K562 (cell line): ENCODE results near the gene MIS18A. TPM values are rescaled to one million over a fixed set of nuclear protein-coding genes. Genes with fewer than 3 reads are reported as not detected.

Source experiments
- ATAC-seq: fragments of 200-7000 bp; cut with Tn5 transposase; 3 replicates; pipeline ENCODE4 v1.9.1; 2020; ENCODE audit warnings: moderate library complexity
- BruUV-seq: library from RNA; stranded (reverse); fragments of 400-500 nt; replicated peaks from 2 replicates; lab custom pipeline; 2021; lab: Mats Ljungman, UMichigan
- CTCF ChIA-PET: fragments of 300-600 bp; formaldehyde crosslinking; extraction: SDS; loops from one replicate; lab custom pipeline; 2021; ENCODE audit warnings: low intra/inter-chr PET ratio; lab: Yijun Ruan, JAX
- POLR2A ChIA-PET: fragments of 300-600, 350-650 bp; sonication (Branson Sonifier 250); formaldehyde crosslinking; extraction: SDS; loops from one replicate; lab custom pipeline; 2021; ENCODE audit warnings: antibody characterized with exemption, inconsistent platforms; lab: Yijun Ruan, JAX
- DNase-seq, 4 experiments: peaks; one replicate each; pipeline versions ENCODE4 v3.0.0 to v3.0.0-alpha.2; 2011 to 2018; ENCODE audit warnings: low spot score in 3 of 4, mixed read lengths in 3 of 4; ENCODE audit errors: extremely low read depth in 1 of 4
- FAIRE-seq: peaks from 2 replicates; lab custom pipeline; 2011; peaks lifted over from hg19 to GRCh38; lab: Jason Lieb, UNC
- H2AFZ ChIP-seq: 2 replicates; pipeline ENCODE4 v1.6.0; 2011; ENCODE audit warnings: low read depth, low read length, control low read depth, inconsistent platforms
- H3K27ac ChIP-seq: fragments of 200-600 bp; 3 replicates; pipeline ENCODE4 v1.8.0; 2011; ENCODE audit warnings: low read depth, mild to moderate bottlenecking, control low read depth, inconsistent platforms, low read length, moderate library complexity, mixed read lengths; ENCODE audit errors: extremely low read depth
- H3K27me3 ChIP-seq, 2 experiments: fragments of 300-600 bp in 1 of 2; 2 replicates in 1 of 2; 3 replicates in 1 of 2; pipeline versions ENCODE4 v1.6.0 to v1.8.0; 2011; ENCODE audit warnings: inconsistent platforms in 2 of 2, low read length in 2 of 2, mild to moderate bottlenecking in 1 of 2, mixed read lengths in 1 of 2, moderate library complexity in 1 of 2; ENCODE audit not compliant: control insufficient read depth in 2 of 2, insufficient read depth in 2 of 2
- H3K36me3 ChIP-seq: fragments of 300-600 bp; 3 replicates; pipeline ENCODE4 v1.8.0; 2011; ENCODE audit warnings: mild to moderate bottlenecking, low read length, inconsistent platforms; ENCODE audit not compliant: control insufficient read depth, insufficient read depth
- H3K4me1 ChIP-seq, 2 experiments: fragments of 200-600 bp in 1 of 2; replicated peaks in 1 of 2; 2 replicates in 1 of 2; 3 replicates in 1 of 2; pipeline versions ENCODE4 v1.5.1 to v1.8.0; 2011; ENCODE audit warnings: inconsistent platforms in 2 of 2, low read length in 2 of 2, mild to moderate bottlenecking in 1 of 2, mixed read lengths in 1 of 2, moderate library complexity in 1 of 2; ENCODE audit not compliant: control insufficient read depth in 2 of 2, insufficient read depth in 2 of 2
- H3K4me2 ChIP-seq: 2 replicates; pipeline ENCODE4 v1.6.1; 2011; ENCODE audit warnings: low read length, control low read depth, inconsistent platforms, mixed read lengths; ENCODE audit not compliant: insufficient read depth
- H3K4me3 ChIP-seq: fragments of 200-600 bp; sonication (generic), shearing (Covaris generic); 2 replicates; pipeline ENCODE4 v1.5.1; 2016; ENCODE audit warnings: control low read depth, inconsistent platforms
- H3K79me2 ChIP-seq: fragments of 200-600 bp; 3 replicates; pipeline ENCODE4 v1.8.0; 2011; ENCODE audit warnings: low read length, inconsistent platforms; ENCODE audit not compliant: control insufficient read depth, insufficient read depth
- H3K9ac ChIP-seq, 2 experiments: 2 replicates each; pipeline versions ENCODE4 v1.6.0 to v1.6.1; 2011; ENCODE audit warnings: low read depth in 2 of 2, low read length in 2 of 2, control low read depth in 1 of 2, inconsistent platforms in 1 of 2, mild to moderate bottlenecking in 1 of 2, mixed read lengths in 1 of 2; ENCODE audit not compliant: insufficient read depth in 1 of 2
- H3K9me1 ChIP-seq: one replicate; pipeline ENCODE4 v1.6.0; 2011; ENCODE audit warnings: inconsistent platforms, mild to moderate bottlenecking, low read length, moderate library complexity; ENCODE audit not compliant: control insufficient read depth, insufficient read depth
- H3K9me3 ChIP-seq: replicated peaks from 2 replicates; pipeline ENCODE4 v1.5.1; 2011; ENCODE audit warnings: low read depth, low read length, inconsistent platforms; ENCODE audit not compliant: control insufficient read depth, insufficient read depth
- H4K20me1 ChIP-seq: replicated peaks from 2 replicates; pipeline ENCODE4 v1.6.1; 2011; ENCODE audit warnings: low read length, inconsistent platforms, mixed read lengths; ENCODE audit not compliant: control insufficient read depth, insufficient read depth
- BHLHE40 ChIP-seq: IDR thresholded peaks from 2 replicates; pipeline ENCODE4 v1.6.1; 2011; ENCODE audit warnings: low read length, improper control_type of control experiment
- CBFA2T3 ChIP-seq: fragments of 450-650 bp; IDR thresholded peaks from 2 replicates; pipeline ENCODE4 v1.6.1; 2017
- MEIS2 ChIP-seq: fragments of 450-650 bp; IDR thresholded peaks from 2 replicates; pipeline ENCODE4 v1.6.1; 2014; ENCODE audit warnings: mild to moderate bottlenecking; ENCODE audit not compliant: partially characterized antibody
- NR2F6 ChIP-seq: fragments of 450-650 bp; formaldehyde crosslinking; IDR thresholded peaks from 2 replicates; pipeline ENCODE4 v1.4.0; 2020; ENCODE audit warnings: mild to moderate bottlenecking
- PBX2 ChIP-seq, 2 experiments: IDR thresholded peaks in 1 of 2; conservative IDR thresholded peaks in 1 of 2; 2 replicates each; pipeline ENCODE4 v1.6.1; 2016; ENCODE audit warnings: low read depth in 2 of 2, mild to moderate bottlenecking in 1 of 2, missing compliant biosample characterization in 1 of 2, missing genetic modification characterization in 1 of 2, moderate library complexity in 1 of 2
- SUPT5H ChIP-seq: fragments of 450-650 bp; IDR thresholded peaks from 2 replicates; pipeline ENCODE4 v1.6.1; 2016
- ZFX ChIP-seq: sonication (generic); formaldehyde crosslinking; IDR thresholded peaks from 2 replicates; pipeline ENCODE4 v1.8.0; 2022; ENCODE audit warnings: mild to moderate bottlenecking, missing genetic modification reagents, moderate library complexity
- WGBS: fragments of 100-300 bp; shearing (Covaris generic); methylation state at CpG from one replicate; pipeline ENCODE4 v1.1.6; 2016; ENCODE audit warnings: low coverage, mixed read lengths; ENCODE audit not compliant: insufficient coverage; ENCODE audit errors: missing lambda C conversion rate; 5-methylcytosine and 5-hydroxymethylcytosine counted together
- in situ Hi-C: fragments of 300-500 bp; cut with MboI; formaldehyde crosslinking; loops from 4 replicates; pipeline ENCODE4 v1.15.0; 2018; ENCODE audit warnings: inconsistent platforms, mixed read lengths
- intact Hi-C: fragments of 100-400 bp; cut with micrococcal nuclease; formaldehyde crosslinking; loops from 2 replicates; pipeline ENCODE4 v1.14.2; 2022
- polyA plus RNA-seq, 8 experiments: library from polyadenylated mRNA; depleted of rRNA in 4 of 8; stranded (reverse) in 5 of 8; unstranded in 3 of 8; fragments of >200 nt; fragmentation: Nextera tagmentation in 2 of 8; fragmentation: Illumina TruSeq in 1 of 8; extraction: Ambion mirVana in 2 of 8; extraction: Trizol in 1 of 8; gene quantifications; 2 replicates each; pipeline versions ENCODE4 v1.2.1 to v1.2.3, GENCODE V29; 2011 to 2014; ENCODE audit warnings: inconsistent platforms in 1 of 8, missing spikeins in 1 of 8
- total RNA-seq, 7 experiments: library from RNA; depleted of rRNA in 6 of 7; stranded (reverse); fragments of >200 nt in 6 of 7; fragmentation: Illumina TruSeq in 2 of 7; extraction: Trizol in 2 of 7; gene quantifications; 2 replicates each; pipeline versions ENCODE4 v1.2.1 to v1.2.3, GENCODE V29; 2011 to 2021; ENCODE audit warnings: low replicate concordance in 1 of 7

MIS18A gene
- total and polyA plus RNA-seq, 9 of the 15 experiments (the other 6 are each of a cell fraction or from before 2014, with no cell fraction given): 17.7 to 75.3 (median 60.3) TPM

GRCh38 chr21:32299695-32300094 is 20.8 kb upstream of the MIS18A start:
- H3K27ac ChIP-seq: no peak overlapping the region
- H4K20me1 ChIP-seq: no peaks in the 10 kb centered on the region
- TF ChIP-seq SUPT5H (no peak), PBX2 (CRISPR knock-in tag; IDR thresholded peaks at IDR 0.05; ENCODE audit: low read depth) (no peak), PBX2 (tag; conservative IDR thresholded peaks at IDR 0.05; ENCODE audit: low read depth) (0 out of 2 replicates have a peak, but pooled peaks have one; percentile 23), BHLHE40 (peak; percentile 64), MEIS2 (peak; percentile 20), CBFA2T3 (peak; percentile 18; the same call in 1 of the 2 replicates), ZFX (CRISPR knock-in tag) (no peak), NR2F6 (CRISPR knock-in tag) (no peak)
- TF ChIP-seq, all 486 proteins: peak for 4
- DNase-seq (no peak), ATAC-seq (no peak), FAIRE-seq (peak; percentile 11)
- ChIA-PET POLR2A (interaction anchor here (1.1 to 2.1 kb wide), 2 partner anchors 14 to 21 kb away, joined by 4 to 6 read pairs; partner anchors contain the start of gene MIS18A), CTCF (no interaction called here)
- Histone ChIP-seq H3K27me3 (no peaks in the 10 kb centered on the region), H3K9ac (no peak overlapping the region), H3K79me2 (no peaks in the 10 kb centered on the region), H2AFZ (no peak overlapping the region), H3K4me3 (no peak overlapping the region), H3K9me1 (peaks cover 3% of the 10 kb centered on the region), H3K36me3 (peaks cover 34% of the 10 kb centered on the region), H3K4me1 (peaks cover 2 to 11% of the 10 kb centered on the region in 2 experiments; a peak in 4 of 5 replicates), H3K4me2 (no peak overlapping the region), H3K9me3 (peaks cover 6% of the 10 kb centered on the region)
- no TSS peak for BruUV-seq
- 53% methylated on average over 6 of the region's 6 CpGs for WGBS
- intact Hi-C loops (loop anchor here (10.0 kb wide), 1 partner anchor 285 kb away; the partner anchor contains the start of gene TCP10L), in situ Hi-C loops (no loop called here)
